ENCODE measurements around the gene CALHM6.

GRCh38 chr6:116452531-116452930 is 8.6 kb upstream of the CALHM6 start:
- no peak for TF ChIP-seq SUZ12 (IDR thresholded peaks at IDR 0.05; ENCODE audit: extremely low read depth, insufficient read depth, insufficient read length)
- no peak for TF ChIP-seq YY1 (IDR thresholded peaks at IDR 0.05; ENCODE audit: insufficient read depth, insufficient read length)
- no peak for TF ChIP-seq ZNF274 (IDR thresholded peaks at IDR 0.05; ENCODE audit: low read depth, low read length)
